ENCODE data around the gene TM4SF18. TPM values are rescaled to one million over a fixed set of nuclear protein-coding genes. Genes with fewer than 3 reads are reported as not detected.
"Not testable (repeated sequence)": the region's sequence is repeated elsewhere in the genome, so short reads cannot be mapped to it uniquely, and the experiment has no call there.

TM4SF18 gene
- total RNA-seq, 1 donor from 2014 or later = not detected

- no peaks in the 10 kb centered on the region for H3K4me1 Mint-ChIP-seq (ENCODE audit: low read depth, unreplicated experiment)
- TF ChIP-seq CTCF (IDR thresholded peaks at IDR 0.05; ENCODE audit: partially characterized antibody, unreplicated experiment) = no peak
These were observed 9.3 kb upstream of the TM4SF18 start for GRCh38 chr3:149342413-149343380.

GRCh38 chr3:149340310-149340933 is 7.0 kb upstream of the TM4SF18 start:
- no peak for TF ChIP-seq CTCF (IDR thresholded peaks at IDR 0.05; ENCODE audit: partially characterized antibody, unreplicated experiment)
- Mint-ChIP-seq H3K9me3 (ENCODE audit: unreplicated experiment) (no peaks in the 10 kb centered on the region), H3K27me3 (ENCODE audit: unreplicated experiment) (no peaks in the 10 kb centered on the region), H3K4me1 (ENCODE audit: low read depth, unreplicated experiment) (no peaks in the 10 kb centered on the region), H3K4me3 (ENCODE audit: unreplicated experiment) (no peak overlapping the region), H3K36me3 (ENCODE audit: unreplicated experiment) (no peaks in the 10 kb centered on the region), H3K27ac (ENCODE audit: unreplicated experiment) (no peak overlapping the region)
- DNase-seq = no peak

More at GRCh38 chr3:149342413-149343380, 9.3 kb upstream of the TM4SF18 start:
- H3K27ac Mint-ChIP-seq (ENCODE audit: unreplicated experiment) = no peak overlapping the region
- no peaks in the 10 kb centered on the region for H3K36me3 Mint-ChIP-seq (ENCODE audit: unreplicated experiment)
- H3K9me3 Mint-ChIP-seq (ENCODE audit: unreplicated experiment) = no peaks in the 10 kb centered on the region
- DNase-seq = no peak
- no peak overlapping the region for H3K4me3 Mint-ChIP-seq (ENCODE audit: unreplicated experiment)
- H3K27me3 Mint-ChIP-seq (ENCODE audit: unreplicated experiment) = no peaks in the 10 kb centered on the region

GRCh38 chr3:149339931-149340309 is 6.5 kb upstream of the TM4SF18 start:
- DNase-seq = no peak
- Mint-ChIP-seq H3K27ac (ENCODE audit: unreplicated experiment) (no peak overlapping the region), H3K36me3 (ENCODE audit: unreplicated experiment) (no peaks in the 10 kb centered on the region), H3K9me3 (ENCODE audit: unreplicated experiment) (no peaks in the 10 kb centered on the region), H3K27me3 (ENCODE audit: unreplicated experiment) (no peaks in the 10 kb centered on the region), H3K4me3 (ENCODE audit: unreplicated experiment) (no peak overlapping the region), H3K4me1 (ENCODE audit: low read depth, unreplicated experiment) (no peaks in the 10 kb centered on the region)
- TF ChIP-seq CTCF (IDR thresholded peaks at IDR 0.05; ENCODE audit: partially characterized antibody, unreplicated experiment) = no peak

- not testable (repeated sequence) for H3K27me3 Mint-ChIP-seq (ENCODE audit: unreplicated experiment); DNase-seq; H3K27ac Mint-ChIP-seq (ENCODE audit: unreplicated experiment); H3K4me1 Mint-ChIP-seq (ENCODE audit: low read depth, unreplicated experiment); H3K36me3 Mint-ChIP-seq (ENCODE audit: unreplicated experiment); H3K9me3 Mint-ChIP-seq (ENCODE audit: unreplicated experiment); H3K4me3 Mint-ChIP-seq (ENCODE audit: unreplicated experiment)
These were observed 4.0 kb upstream of the TM4SF18 start for GRCh38 chr3:149337486-149337885.

- no peaks in the 10 kb centered on the region for H3K4me1 Mint-ChIP-seq (ENCODE audit: low read depth, unreplicated experiment)
- TF ChIP-seq CTCF (IDR thresholded peaks at IDR 0.05; ENCODE audit: partially characterized antibody, unreplicated experiment) = no peak
- H3K36me3 Mint-ChIP-seq (ENCODE audit: unreplicated experiment) = no peaks in the 10 kb centered on the region
- H3K27ac Mint-ChIP-seq (ENCODE audit: unreplicated experiment) = no peak overlapping the region
- H3K27me3 Mint-ChIP-seq (ENCODE audit: unreplicated experiment) = no peaks in the 10 kb centered on the region
- no peak for DNase-seq
- no peak overlapping the region for H3K4me3 Mint-ChIP-seq (ENCODE audit: unreplicated experiment)
- no peaks in the 10 kb centered on the region for H3K9me3 Mint-ChIP-seq (ENCODE audit: unreplicated experiment)
These were observed 3.5 kb upstream of the TM4SF18 start for GRCh38 chr3:149336925-149337324.

Data from glutamatergic neuron (in vitro differentiated cells).